Ovary (tissue), 3 donors: ENCODE data around the gene TTC7B.

Experiments
- POLR2A ChIP-seq: fragments of 450-650 bp; IDR thresholded peaks from one replicate; pipeline ENCODE4 v1.6.1; 2017; ENCODE audit warnings: antibody characterized with exemption, mild to moderate bottlenecking, moderate library complexity
- TF ChIP-seq, protein P1 (sequence below), 3 donors: fragments of 450-650 bp in 2 of 3; fragments of 200-600 bp in 1 of 3; IDR thresholded peaks; one replicate each; pipeline versions ENCODE4 v1.5.1 to v1.8.0; 2016 to 2022; ENCODE audit warnings: antibody characterized with exemption in 3 of 3, mild to moderate bottlenecking in 1 of 3
- donor health status: DM: no; HTN: no; CAD: no.

- TF ChIP-seq, protein P1, sequence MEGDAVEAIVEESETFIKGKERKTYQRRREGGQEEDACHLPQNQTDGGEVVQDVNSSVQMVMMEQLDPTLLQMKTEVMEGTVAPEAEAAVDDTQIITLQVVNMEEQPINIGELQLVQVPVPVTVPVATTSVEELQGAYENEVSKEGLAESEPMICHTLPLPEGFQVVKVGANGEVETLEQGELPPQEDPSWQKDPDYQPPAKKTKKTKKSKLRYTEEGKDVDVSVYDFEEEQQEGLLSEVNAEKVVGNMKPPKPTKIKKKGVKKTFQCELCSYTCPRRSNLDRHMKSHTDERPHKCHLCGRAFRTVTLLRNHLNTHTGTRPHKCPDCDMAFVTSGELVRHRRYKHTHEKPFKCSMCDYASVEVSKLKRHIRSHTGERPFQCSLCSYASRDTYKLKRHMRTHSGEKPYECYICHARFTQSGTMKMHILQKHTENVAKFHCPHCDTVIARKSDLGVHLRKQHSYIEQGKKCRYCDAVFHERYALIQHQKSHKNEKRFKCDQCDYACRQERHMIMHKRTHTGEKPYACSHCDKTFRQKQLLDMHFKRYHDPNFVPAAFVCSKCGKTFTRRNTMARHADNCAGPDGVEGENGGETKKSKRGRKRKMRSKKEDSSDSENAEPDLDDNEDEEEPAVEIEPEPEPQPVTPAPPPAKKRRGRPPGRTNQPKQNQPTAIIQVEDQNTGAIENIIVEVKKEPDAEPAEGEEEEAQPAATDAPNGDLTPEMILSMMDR (IDR thresholded peaks at IDR 0.05): no peak
- no peak for TF ChIP-seq POLR2A
These were observed 294.9 kb downstream of the TTC7B start for GRCh38 chr14:90521084-90521929.
